CD4-positive, alpha-beta T cell treated with Interleukin-6 at 100 ng/mL for 8 hours (primary cell): ENCODE data around the gene DIAPH1.

ENCODE experiments used
- DNase-seq: peaks from one replicate; pipeline ENCODE4 v3.0.0-alpha.2; 2020; ENCODE audit warnings: mixed read lengths, low spot score

The DIAPH1 gene

DNA sequence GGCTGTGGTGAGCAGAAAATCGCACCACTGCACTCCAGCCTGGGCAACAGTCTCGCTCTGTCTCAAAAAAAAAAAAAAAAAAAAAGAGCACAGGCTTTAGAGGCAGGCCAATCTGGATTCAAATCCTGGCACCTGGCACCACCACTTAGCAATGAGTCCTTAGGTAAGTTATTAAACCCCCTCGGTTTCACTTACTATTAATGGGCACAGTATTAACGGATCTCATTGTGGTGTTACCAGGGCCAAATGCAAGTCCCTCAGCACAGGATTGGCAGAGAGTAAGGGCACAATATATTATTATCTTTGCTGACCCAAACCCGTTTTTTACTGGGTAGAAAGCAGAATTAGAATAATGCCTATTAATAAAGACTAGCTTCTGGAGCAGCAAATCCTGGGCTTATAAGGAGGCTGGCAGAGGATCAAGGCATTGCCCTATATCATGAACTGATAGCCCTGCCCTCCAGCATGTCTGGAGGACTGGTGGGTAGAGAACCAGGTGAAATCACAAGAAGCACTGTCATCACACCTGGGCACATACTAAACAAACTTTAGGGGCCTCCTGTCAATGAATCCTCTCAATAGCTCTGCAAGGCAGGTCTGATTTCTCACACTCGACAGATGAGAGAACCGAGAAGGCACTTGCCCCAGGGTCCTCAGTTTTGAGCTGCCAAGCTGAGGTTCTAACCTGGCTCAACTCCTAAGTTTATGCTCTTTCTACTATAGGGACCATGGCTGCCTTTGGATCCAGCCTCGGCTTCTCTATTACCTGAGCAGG lies 112.2 kb downstream of the DIAPH1 start:
- DNase-seq: no peak

DNA sequence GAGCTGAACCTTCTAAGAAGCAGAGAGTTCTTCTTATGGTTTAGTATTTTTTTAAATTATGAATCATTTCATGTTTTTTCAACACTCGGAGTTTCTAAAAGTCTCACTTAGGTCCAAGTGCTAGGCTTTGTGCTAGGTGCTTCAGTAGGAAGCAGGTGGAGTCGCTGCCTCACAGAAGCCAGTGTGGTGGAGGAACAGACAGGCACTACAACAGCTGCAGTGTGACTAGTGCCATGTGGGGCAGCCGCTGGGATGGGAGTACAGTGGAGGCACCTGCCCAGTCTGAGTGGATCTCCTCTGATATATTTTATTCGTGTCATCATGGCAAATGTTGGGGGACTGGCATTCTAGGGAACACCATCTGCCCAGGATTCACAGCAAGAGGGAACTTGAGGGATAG lies 114.6 kb downstream of the DIAPH1 start:
- DNase-seq: no peak

DNA sequence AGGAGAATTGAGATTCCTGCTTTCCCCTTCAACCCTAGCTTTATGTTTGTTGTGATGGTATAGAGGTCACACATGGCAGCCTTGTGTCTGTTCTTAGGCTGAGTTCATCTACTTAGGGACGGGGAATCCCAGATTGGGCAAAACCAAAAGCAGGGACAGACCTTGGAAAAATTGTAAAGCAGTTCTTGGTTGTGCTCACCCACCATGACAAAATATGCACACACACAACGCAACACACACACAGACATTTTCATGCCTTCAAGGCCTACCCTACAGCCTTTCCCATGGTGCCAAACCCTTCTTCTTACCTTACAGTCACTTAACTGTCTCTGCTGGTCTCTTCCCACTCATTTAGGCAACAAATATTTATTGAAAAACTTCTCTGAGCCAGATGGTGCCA lies 115.1 kb downstream of the DIAPH1 start:
- no peak for DNase-seq

DNA sequence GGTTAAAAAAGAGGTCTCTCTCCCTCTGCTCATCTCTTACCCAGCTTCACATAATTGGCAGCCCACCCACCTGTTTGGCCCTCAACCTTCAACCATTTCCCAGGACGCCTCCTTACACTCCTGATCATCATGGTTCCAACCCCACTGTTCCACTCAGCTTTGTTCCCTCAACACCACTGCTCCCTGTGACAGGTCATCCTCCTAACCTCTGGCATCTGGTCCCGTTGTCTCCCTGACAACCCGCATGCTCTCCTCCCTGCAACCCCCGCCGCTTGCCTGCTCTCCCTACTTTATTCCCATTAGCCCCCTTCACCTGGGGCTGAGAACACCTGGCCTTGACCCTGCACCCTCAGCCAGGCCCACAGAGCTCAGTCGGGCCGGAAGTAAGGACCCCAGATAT lies 117.0 kb downstream of the DIAPH1 start:
- no peak for DNase-seq

DNA sequence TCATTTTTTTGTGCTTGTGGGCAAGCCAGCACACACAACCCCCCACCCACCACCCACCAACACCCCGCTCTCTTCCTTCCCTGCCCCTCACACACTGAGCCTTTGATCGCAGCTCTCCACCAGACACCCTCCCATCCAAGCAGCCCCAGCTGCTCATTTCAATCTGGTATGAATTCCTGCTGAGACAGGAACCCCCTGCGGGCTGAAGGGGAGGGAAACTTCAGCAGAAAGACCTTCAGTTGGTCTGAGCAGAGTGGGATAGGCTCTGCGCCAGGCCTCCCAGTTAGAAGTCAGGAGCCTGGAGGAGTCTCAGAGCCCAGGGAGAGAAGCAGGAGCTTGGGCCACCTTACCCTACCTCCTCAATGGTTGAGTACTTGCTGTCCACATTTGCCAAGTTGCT lies 122.8 kb downstream of the DIAPH1 start:
- no peak for DNase-seq

DNA sequence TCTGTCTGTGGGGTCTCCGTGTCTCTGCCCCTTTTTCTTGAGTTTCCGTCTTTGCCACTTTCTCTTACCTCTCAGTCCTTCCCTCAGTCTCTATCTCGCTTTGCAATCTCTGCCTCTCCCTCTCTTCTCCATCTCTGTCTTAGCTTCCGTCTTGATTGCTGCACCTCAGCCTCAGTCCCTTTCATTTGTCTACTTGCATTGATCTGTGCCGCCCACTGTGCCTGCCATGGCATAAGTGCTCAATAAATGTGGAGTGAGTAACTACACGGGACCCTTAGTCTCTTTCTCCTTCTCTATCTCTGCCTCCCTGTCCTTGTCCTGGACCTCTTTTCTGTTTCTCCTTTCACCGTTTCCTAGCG lies 123.4 kb downstream of the DIAPH1 start:
- DNase-seq: no peak

DNA sequence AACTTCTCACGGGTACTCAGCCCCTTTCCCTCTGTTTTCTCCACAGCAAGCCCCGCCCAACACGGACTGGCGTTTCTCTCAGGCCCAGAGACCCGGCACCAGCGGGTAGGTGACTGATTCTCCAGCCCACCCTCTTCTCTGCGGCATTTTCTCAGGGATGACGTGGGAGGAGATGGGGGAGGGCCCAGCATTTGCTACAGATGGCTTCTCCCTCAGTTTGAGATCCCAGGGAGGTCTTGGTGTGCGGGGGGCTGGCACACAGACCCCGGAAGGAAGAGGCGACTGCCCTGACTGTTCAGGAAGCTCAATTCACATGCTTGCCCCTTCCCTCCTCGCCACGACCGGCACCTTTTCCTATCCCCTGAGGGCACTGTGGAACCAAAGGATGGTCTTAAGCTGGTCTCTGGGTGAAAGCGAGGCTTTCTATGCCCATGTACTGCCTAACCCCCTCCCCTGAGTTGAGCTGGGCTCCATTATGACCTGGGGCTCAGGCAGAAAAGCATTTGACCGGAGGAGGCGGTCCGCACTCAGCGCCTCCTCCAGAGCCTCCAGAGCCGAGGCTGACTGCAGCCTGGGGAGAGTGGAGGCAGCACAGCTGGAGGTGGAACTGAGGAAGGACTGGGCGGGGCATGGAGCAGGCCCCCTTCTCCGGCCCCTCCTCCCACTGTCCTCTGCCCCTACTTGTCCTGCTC lies 123.9 kb downstream of the DIAPH1 start:
- no peak for DNase-seq

DNA sequence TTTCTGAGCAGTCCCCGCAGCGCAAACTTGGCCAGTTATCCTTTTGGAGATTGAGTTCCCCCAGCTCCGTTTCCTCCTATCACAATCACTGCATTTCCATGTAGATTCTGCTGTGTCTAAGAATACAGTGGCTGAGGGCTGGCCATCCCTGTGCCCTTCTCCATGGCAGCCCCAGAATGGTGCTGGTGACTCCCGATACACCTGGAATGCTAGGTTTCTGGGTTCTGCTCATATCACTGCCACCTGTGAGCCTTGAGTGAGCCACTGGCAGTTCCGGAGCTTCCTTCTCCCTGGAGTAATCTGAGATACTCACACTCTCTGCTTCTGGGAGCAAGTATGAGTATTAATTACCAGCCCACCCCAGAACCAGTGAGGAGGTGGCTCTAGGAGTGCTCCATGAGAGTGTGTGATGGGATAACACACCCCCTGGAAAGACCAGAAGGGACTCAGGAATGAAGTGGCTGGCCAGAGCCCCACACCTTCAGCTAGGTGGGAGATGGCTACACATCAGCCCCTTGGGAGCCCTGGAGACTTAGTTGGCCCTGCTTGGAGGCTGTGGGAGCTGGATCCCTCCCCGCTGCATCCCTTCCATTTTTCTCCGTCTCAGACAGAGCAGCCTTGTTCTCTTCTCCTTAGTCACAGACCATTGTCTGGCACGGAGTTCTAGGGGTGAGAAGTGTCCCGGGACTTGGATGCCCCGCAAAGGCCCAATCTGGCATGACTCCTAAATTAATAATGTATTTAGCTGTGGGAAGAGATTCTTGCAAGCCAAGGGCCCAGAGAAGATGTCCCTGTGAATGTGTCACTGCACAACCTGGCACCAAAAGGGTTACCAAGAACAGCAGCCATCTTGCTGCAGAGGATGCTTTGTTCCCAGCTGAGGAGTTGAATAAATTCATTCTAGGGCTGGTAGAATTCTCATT lies 125.0 kb downstream of the DIAPH1 start:
- no peak for DNase-seq

DNA sequence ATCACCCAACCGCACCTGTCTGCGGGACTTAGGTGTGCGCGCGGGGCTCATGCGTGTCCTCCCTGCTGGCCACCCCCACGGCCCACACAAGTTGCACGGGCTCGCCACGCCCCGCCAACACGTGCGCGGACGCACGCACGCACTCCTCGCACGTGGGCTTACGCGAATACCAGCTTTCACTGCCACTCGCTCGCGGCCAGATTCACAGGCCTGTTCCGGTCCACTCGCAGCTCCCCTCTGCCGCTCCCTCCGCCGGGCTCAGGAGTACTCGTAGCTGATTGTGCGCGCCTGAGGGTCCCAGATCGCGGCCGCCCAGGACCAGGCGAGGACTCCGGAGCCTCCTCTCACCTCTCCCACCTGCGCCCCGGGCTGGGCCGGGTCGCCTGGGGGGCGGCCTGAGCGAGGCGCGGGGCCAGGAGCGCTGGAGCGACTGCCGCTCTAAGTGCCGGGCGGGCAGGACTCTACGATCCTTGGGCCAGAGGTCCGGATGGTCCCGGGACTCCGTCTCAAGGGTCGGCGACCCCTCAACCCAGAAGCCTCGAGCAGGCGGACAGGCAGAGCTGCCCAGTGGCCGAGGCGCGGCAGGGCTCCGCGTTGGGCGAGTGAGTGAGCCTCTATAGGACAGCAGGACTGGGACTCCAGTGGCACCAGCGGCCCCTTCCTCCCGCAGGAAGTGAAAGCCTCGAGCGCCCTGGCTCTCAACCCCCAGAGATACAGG lies 126.5 kb downstream of the DIAPH1 start:
- DNase-seq: no peak

DNA sequence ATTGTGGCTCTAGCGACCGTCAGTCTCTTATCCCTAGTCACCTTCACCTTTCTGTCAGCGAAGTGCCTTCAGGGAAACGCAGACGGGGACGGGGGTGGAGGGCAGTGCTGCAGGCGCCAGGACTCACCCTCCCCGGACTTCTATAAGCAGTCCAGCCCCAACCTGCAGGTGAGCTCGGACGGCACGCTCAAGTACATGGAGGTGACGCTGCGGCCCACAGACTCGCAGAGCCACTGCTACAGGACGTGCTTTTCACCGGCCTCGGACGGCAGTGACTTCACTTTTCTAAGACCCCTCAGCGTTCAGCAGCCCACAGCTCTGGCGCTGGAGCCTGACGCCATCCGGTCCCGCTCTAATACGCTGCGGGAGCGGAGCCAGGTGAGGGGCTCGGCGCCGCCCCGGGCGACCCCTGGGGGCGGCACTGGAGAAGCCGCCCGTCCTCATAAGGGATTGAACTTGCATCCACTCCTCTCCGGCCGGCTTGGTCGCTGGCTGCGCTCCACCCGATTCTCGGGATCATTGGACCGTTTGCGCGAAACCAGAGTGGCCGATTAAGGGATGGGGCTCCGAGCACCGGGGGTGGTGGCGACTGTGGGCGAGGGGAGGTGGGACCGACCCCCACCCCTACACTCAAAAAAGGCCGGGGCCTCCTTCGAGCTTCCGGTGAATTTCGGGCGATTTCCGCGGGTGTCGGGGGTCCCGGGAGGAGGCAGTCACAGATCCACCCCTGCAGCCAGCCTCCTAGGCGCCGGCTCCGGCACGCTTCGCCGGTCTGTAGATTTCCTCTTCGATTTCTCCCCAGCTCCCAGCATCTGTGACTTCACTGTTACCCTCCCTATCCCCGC lies 127.3 kb downstream of the DIAPH1 start:
- no peak for DNase-seq

DNA sequence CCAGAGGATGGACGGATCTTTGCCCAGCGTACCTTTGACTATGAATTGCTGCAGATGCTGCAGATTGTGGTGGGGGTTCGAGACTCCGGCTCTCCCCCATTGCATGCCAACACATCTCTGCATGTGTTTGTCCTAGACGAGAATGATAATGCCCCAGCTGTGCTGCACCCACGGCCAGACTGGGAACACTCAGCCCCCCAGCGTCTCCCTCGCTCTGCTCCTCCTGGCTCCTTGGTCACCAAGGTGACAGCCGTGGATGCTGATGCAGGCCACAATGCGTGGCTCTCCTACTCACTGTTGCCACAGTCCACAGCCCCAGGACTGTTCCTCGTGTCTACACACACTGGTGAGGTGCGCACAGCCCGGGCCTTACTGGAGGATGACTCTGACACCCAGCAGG lies 128.0 kb downstream of the DIAPH1 start:
- DNase-seq: no peak

DNA sequence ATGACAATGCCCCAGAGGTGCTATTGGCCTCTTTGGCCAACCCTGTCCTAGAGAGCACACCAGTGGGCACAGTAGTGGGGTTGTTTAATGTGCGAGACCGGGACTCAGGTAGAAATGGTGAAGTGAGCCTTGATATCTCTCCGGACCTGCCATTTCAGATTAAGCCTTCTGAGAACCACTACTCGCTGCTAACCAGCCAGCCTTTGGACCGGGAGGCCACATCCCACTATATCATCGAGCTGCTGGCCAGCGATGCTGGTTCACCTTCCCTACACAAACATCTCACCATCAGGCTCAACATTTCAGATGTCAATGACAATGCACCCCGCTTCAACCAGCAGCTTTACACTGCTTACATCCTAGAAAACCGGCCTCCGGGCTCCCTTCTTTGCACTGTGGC lies 128.5 kb downstream of the DIAPH1 start:
- DNase-seq: no peak

DNA sequence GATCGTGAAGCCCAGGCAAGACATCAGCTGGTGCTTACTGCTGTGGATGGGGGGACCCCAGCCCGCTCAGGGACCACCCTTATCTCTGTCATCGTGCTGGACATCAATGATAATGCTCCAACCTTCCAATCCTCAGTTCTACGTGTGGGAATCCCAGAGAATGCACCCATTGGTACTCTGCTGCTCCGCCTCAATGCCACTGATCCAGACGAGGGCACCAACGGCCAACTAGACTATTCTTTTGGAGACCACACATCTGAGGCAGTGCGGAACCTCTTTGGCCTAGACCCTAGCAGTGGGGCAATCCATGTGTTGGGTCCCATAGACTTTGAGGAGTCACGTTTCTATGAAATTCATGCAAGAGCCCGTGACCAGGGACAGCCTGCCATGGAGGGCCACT lies 129.0 kb downstream of the DIAPH1 start:
- no peak for DNase-seq

DNA sequence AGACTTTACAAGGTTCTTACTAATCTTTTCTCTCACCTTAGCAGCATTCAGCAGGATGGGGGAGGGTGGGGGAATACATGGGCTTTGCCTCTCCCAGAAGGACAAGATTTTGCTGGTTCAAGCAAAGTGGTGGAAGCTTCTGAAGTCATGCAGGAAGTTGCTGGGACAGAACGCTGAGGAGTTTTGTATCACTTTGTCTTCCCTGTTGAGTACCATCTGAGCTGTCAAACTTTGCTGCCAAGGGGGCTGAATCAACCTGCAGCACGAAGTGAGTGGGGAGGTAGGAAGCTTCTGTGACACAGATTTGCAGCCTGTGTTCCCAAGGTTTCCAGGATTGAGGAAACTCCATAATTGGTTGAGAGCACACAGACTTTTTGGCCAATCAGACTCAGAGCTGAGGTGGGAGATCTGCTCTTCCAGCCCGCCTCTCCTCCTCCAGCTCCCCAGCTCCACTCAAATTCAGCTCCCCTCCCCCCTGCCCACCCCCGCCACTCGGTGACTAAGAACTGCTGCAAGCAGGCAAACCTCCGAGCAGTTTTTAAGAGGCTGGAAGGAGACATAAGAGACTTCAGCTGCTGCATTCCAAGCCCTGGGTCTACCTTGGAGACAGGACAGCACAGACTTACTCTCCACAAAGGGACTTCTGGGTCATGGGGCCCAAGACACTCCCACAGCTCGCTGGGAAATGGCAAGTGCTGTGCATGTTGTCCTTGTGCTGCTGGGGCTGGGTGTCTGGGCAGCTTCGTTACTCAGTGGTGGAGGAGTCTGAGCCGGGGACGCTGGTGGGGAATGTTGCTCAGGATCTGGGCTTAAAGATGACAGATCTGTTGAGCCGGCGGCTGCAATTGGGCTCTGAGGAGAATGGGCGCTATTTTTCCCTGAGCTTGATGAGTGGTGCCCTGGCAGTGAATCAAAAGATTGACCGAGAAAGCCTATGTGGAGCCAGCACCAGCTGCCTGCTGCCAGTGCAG lies 129.9 kb downstream of the DIAPH1 start, which contains the start of gene PCDHGC5:
TSS of gene PCDHGC5 (plus strand) at position 491 of the 971 bp plus-strand sequence. CDS start at position 651, 160 bp downstream.
- DNase-seq: no peak

DNA sequence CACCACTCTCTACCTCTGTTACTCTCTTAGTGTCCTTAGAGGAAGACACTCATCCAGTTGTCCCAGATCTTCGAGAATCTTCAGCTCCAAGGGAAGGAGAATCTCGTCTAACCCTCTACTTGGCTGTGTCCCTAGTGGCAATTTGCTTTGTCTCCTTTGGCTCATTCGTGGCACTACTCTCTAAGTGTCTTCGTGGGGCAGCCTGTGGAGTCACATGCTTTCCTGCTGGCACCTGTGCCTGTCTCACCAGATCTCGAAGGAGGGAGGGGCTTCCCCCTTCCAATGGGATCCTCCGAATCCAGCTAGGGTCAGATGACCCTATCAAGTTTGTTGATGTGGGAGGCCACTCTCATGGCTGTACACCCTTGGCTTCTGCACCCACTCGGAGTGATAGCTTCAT lies 131.7 kb downstream of the DIAPH1 start:
- no peak for DNase-seq

DNA sequence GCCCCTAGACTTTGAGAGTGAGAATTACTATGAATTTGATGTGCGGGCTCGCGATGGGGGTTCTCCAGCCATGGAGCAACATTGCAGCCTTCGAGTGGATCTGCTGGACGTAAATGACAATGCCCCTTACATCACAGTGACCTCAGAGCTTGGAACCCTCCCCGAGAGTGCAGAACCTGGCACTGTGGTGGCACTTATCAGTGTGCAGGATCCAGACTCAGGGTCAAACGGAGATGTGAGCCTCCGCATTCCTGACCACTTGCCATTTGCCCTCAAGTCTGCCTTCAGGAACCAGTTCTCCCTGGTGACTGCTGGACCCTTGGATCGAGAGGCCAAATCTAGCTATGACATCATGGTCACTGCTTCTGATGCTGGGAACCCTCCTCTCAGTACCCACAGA lies 132.7 kb downstream of the DIAPH1 start:
- DNase-seq: no peak

DNA sequence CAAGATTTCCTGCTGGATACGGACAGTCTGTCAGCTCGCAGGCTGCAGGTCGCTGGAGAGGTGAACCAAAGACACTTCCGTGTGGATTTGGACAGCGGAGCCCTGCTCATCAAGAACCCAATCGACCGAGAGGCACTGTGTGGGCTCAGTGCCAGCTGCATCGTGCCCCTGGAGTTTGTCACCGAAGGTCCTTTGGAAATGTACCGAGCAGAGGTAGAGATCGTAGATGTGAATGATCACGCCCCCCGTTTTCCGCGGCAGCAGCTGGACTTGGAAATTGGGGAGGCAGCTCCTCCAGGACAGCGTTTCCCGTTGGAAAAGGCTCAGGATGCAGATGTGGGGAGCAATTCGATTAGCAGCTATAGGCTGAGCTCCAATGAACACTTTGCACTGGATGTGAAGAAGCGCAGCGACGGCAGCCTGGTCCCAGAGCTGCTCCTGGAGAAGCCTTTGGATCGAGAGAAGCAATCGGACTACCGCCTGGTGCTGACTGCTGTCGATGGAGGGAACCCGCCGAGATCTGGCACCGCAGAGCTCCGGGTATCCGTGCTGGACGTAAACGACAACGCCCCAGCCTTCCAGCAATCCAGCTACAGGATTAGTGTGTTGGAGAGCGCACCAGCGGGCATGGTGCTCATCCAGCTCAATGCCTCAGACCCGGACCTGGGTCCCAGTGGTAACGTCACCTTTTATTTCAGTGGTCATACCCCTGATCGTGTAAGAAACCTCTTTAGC lies 133.3 kb downstream of the DIAPH1 start:
- DNase-seq: no peak

DNA sequence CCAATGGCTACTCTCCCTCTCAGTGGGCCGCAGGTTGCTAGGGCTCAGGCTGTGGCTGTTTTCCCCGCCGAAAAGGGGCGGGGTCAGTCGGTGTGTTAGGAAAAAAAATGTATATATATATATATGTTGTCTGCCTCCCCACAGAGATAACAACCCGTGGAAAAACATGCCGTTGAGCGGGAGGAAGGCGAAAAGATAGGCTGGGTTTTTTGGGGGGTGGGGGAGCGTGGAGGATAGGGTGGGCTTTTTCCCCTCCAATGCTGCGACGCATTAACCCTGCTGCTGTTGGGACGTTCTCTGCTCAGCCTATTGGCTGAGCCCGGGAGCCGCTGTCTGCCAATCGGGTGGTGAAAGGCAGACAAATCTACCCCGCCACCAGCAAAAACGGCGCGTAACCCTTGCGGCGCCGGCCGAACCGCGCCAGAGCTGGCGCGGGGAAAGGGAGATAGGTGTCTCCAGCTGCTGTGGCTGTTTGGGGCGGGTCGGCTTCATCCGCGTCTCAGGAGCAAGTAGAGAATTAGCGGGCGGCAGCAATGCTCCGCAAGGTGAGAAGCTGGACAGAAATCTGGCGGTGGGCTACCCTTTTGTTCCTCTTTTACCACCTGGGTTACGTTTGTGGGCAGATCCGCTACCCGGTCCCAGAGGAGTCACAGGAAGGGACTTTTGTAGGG lies 134.0 kb downstream of the DIAPH1 start, which contains the start of gene PCDHGC4:
TSS of gene PCDHGC4 (plus strand) at position 390 of the 671 bp plus-strand sequence. CDS start at position 534, 144 bp downstream.
- no peak for DNase-seq

DNA sequence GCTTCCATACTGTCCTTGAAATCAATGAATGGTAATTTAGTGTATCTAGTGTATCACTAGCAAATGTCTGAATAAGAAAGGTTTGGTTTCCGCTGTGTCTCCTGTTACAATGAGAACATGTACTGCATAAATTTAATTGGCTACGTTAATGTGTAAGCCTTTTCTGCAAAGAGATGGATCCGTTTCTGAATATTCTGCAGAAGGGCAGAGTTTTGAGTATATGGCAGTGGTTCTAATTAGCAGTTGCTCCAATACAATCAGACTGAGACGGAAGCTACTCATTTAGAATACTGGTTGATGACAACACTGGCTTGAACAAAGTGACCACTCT lies 134.5 kb downstream of the DIAPH1 start:
- no peak for DNase-seq
